ENCODE measurements around the gene SURF2. TPM values are rescaled to one million over a fixed set of nuclear protein-coding genes. Genes with fewer than 3 reads are reported as not detected.

The SURF2 gene
- total RNA-seq, 1 donor from 2014 or later, result 21.0 TPM

- no peak for DNase-seq (ENCODE audit: extremely low read depth, low read depth, low spot score)
These were observed 3.6 kb upstream of the SURF2 start for GRCh38 chr9:133352635-133353340.

GRCh38 chr9:133353548-133353947, 2.8 kb upstream of the SURF2 start:
- no peak for DNase-seq (ENCODE audit: extremely low read depth, low read depth, low spot score)

DNA sequence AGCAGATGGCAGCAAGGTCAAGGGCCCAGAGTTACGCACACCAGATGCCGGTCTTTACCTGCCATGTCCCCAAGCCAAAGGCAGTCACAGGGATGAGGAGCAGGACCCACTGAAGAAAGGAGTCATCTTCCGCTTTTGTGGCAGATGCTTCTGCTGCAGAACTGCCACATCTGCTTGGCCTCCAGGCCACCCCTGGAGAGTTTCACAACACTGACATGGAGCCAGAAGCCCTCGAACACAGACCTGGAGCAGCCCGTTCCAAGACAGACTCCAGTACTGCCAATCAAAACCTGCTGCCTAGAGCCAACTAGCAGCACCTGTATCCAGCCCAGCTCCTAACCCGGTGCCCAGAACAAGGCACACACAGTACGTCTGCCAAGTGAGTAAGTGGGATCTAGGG, 1.6 kb upstream of the SURF2 start:
- no peak for DNase-seq (ENCODE audit: extremely low read depth, low read depth, low spot score)

- DNase-seq (ENCODE audit: extremely low read depth, low read depth, low spot score), result no peak
These were observed 431 bp upstream of the SURF2 start for GRCh38 chr9:133355881-133356357.

- no peak for DNase-seq (ENCODE audit: extremely low read depth, low read depth, low spot score)
These were observed 1.3 kb downstream of the SURF2 start for GRCh38 chr9:133357656-133358055.

GRCh38 chr9:133359399-133360175, 3.2 kb downstream of the SURF2 start:
- no peak for DNase-seq (ENCODE audit: extremely low read depth, low read depth, low spot score)

DNA sequence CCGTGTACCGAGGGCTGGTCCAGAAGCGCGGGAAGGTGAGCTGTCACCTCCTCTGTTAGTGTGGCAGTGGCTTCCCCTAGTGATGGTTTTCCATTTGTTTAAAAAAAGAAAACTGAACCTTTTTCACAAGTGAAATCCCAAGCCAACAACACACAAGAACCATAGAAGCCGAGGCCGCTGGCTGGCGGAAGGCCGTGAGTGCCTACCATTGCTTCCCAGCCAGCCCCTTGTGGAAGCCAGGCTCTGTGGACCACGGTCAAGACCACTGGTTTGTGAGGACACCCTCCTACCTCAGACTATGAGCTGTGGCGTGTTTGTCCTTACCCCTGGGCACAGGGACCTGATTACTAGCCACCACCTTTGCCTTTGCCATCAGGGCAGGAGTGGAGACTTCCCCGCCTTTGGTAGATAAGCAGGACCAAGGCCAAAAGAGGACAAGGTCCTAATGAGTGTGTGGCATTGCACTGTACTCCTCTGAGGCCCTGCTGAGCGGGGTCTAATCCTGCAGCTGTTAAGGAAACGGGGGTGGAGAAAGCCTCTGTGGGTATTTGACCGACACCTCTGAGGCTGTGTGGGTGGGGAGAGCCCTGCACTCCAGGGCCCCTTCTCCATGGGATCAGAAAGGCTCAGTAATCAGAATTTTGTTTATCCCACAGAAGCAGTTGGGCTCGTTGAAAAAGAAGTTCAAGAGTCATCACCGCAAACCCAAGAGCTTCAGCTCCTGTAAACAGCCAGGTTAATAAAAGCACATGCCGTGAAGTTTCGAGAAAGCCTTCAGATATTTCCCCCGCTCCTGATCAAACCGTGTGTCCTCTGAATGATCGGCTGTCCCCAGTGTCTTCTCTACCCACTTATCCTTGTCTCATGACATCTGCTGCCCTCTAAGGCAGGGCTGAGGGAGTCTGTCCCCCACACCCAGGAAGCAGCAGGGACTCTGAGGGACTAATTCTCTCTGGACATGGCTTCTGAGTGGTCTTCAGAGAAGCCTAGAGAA, 4.3 kb downstream of the SURF2 start:
- no peak for DNase-seq (ENCODE audit: extremely low read depth, low read depth, low spot score)

DNA sequence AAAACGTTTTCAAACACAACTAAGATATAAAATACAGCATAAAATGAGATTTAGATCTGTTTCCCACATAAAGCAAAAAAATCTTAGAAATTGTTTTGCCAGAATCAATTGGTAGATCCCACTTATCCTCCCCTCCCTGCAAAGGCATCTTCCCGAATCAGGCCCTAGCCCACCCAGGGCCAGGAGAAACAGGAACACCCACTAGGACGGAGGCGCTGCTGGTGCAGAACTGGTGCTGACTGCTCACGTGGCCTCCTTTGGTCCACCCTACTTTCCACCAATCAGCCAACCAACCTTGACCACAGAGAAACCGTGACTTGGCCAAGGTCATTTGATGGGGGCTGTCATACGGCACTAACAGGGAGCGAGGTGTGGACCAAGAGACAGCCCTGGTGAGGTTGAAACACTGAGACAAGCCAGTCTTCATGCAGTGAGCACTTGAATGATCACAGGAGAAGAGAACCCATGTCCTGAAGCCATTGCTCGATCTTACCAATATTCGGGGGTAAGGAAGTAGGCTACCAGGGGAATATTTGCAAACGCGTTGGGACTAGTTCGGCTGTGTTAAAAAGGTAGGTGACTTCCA, 5.2 kb downstream of the SURF2 start:
- no peak for DNase-seq (ENCODE audit: extremely low read depth, low read depth, low spot score)

DNA sequence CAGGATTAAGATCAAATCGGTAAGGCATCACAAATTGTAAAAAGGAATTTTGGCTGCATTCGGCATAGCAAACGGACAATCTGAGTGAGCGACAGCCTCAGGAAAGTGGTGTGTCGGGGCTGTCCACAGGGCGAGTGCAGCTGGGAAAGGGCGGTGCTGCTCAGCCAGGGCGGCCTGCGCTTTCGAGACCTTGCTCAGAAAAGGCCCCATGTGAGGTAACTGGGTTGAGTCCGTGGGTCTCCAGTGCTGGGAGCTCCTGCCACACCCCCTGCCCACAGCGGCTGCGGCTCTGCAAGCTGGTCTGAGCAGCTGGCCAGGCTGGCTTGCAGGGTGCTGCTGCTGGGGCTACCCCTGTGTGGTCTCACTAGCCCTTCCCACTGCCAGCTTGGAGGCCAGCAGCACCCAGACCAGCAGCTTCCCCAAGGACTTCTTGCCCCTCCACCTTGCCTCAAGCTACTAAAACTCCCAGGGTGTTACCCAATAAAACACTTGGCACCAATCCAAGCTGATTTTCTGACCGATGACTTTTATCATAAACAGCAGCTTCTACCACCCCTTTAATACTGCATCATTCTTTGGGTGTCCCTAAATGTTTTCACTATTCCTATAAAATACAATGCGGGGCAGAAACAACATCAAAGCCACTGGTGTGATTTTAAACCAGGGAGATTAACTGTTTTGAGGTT, 6.2 kb downstream of the SURF2 start:
- DNase-seq (ENCODE audit: extremely low read depth, low read depth, low spot score), result no peak

- no peak for DNase-seq (ENCODE audit: extremely low read depth, low read depth, low spot score)
These were observed 10.1 kb downstream of the SURF2 start for GRCh38 chr9:133366435-133366834.

GRCh38 chr9:133367221-133367620, 10.9 kb downstream of the SURF2 start:
- DNase-seq (ENCODE audit: extremely low read depth, low read depth, low spot score), result no peak

- no peak for DNase-seq (ENCODE audit: extremely low read depth, low read depth, low spot score)
These were observed 11.4 kb downstream of the SURF2 start for GRCh38 chr9:133367778-133368177.

GRCh38 chr9:133368249-133368881, 12.0 kb downstream of the SURF2 start:
- no peak for DNase-seq (ENCODE audit: extremely low read depth, low read depth, low spot score)

- DNase-seq (ENCODE audit: extremely low read depth, low read depth, low spot score), result no peak
These were observed 13.1 kb downstream of the SURF2 start for GRCh38 chr9:133369422-133369821.

- DNase-seq (ENCODE audit: extremely low read depth, low read depth, low spot score), result no peak
These were observed 13.6 kb downstream of the SURF2 start for GRCh38 chr9:133369933-133370332.

DNA sequence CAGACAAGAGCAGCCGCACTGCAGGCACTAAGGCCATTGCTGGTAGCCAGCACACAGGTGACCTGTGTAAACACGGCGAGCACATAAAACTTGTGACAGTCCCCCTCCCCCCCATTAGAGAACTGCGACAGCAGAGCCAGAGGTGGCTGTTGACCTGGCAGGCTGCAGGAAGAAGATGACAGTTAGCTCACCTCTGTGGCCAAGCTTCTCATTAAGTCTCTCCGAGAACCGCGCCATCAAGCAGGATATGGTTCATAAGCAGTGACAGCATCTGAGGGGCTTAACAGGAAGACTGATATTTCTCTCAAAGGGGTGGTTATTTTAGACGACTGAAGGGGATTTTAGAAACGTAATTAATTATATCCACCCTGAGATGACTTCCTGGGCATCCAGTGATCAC, 14.3 kb downstream of the SURF2 start:
- no peak for DNase-seq (ENCODE audit: extremely low read depth, low read depth, low spot score)

DNA sequence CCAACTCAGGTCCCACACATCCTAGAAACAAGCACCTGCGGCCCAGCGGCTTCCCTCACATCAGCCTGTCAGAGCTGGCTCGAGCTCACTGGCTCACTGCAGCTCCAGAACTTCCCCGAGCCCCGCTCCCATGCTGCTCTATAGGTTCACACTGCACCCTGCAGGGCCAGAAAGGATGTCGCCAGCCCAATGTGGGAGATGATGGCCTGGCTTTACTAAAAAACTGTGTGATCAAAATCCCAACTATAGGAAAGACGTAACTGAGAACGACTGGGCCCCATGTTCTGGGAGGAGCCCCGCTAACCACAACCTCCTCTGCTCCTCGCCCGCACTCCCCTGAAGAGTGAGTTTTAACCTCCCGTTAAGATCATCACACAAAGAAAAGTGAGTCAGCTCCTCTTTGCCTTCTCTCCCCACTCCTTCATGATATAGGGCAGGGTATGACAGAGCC, 14.9 kb downstream of the SURF2 start:
- DNase-seq (ENCODE audit: extremely low read depth, low read depth, low spot score), result no peak

GRCh38 chr9:133372144-133372543, 15.8 kb downstream of the SURF2 start:
- DNase-seq (ENCODE audit: extremely low read depth, low read depth, low spot score), result no peak

DNA sequence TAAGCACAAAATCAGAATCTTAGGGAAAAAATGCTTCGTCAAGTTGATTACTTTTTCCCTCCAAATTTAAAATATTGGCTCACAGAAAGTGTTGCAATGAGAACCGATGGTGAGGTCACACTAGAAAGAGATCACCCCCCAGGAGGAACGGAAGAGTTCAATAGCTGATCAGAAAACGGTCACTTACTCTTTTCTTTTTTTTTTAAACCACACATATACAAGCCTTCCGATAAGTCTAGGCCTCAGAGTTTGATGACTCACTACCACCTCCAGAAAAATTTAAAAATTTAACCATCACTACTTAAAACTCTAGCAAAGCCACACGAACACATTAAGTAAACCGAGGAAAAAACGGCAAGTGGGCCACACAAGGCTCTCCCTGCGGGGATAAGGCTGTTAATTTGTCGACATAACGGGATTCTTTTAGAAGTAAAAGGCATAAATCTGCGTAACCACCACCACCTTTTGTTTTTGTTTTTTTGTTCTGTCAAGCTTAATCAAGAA, 18.3 kb downstream of the SURF2 start:
- no peak for DNase-seq (ENCODE audit: extremely low read depth, low read depth, low spot score)

Measured in glomerular endothelial cell (primary cell).